Vagina (tissue), 2 donors: Measurements from ENCODE around the gene SORCS2. TPM values are rescaled to one million over a fixed set of nuclear protein-coding genes. Genes with fewer than 3 reads are reported as not detected.

Experiments
- DNase-seq, 2 donors: peaks; one replicate each; pipeline ENCODE4 v3.0.0-alpha.2; 2017; ENCODE audit errors: extremely low spot score in 2 of 2
- H3K27ac ChIP-seq: fragments of 200-600 bp; sonication (generic); one replicate; pipeline ENCODE4 v1.5.1; 2019
- H3K27me3 ChIP-seq: fragments of 200-600 bp; sonication (generic); one replicate; pipeline ENCODE4 v1.5.1; 2019
- H3K36me3 ChIP-seq, 2 donors: fragments of 200-600 bp; sonication (generic); one replicate each; pipeline ENCODE4 v1.5.1; 2017 to 2019
- H3K4me1 ChIP-seq: fragments of 200-600 bp; sonication (generic); one replicate; pipeline ENCODE4 v1.5.1; 2019
- H3K4me3 ChIP-seq, 2 donors: fragments of 200-600 bp; sonication (generic); 1 replicate in 1 of 2; 2 replicates in 1 of 2; pipeline ENCODE4 v1.5.1; 2016 to 2019
- H3K9me3 ChIP-seq: fragments of 200-600 bp; sonication (generic); one replicate; pipeline ENCODE4 v1.5.1; 2019
- POLR2A ChIP-seq, 2 donors: fragments of 450-650 bp; IDR thresholded peaks; one replicate each; pipeline ENCODE4 v1.6.1; 2017; ENCODE audit warnings: antibody characterized with exemption in 2 of 2, mild to moderate bottlenecking in 2 of 2, moderate library complexity in 2 of 2
- POLR2AphosphoS5 ChIP-seq, 2 donors: sonication (generic); formaldehyde crosslinking; IDR thresholded peaks; one replicate each; pipeline ENCODE4 v1.9.0; 2017; ENCODE audit warnings: antibody characterized with exemption in 2 of 2, mild to moderate bottlenecking in 2 of 2, low read depth in 1 of 2; ENCODE audit not compliant: insufficient read depth in 1 of 2
- intact Hi-C: fragments of 100-400 bp; cut with DNase I; formaldehyde crosslinking; loops from one replicate; pipeline ENCODE4 v1.15.1; 2023
- total RNA-seq: library from RNA; depleted of rRNA; stranded (reverse); fragments of >200 nt; gene quantifications from one replicate; pipeline ENCODE4 v1.2.3, GENCODE V29; 2016
- TF ChIP-seq, protein P1 (sequence below), 3 experiments: fragments of 450-650 bp in 2 of 3; fragments of 200-600 bp in 1 of 3; sonication (generic) in 1 of 3; IDR thresholded peaks; one replicate each; pipeline ENCODE4 v1.5.1; 2017 to 2019; ENCODE audit warnings: antibody characterized with exemption in 3 of 3, mild to moderate bottlenecking in 2 of 3, moderate library complexity in 2 of 3

The SORCS2 gene
- total RNA-seq, 1 donor from 2014 or later, result 5.4 TPM

GRCh38 chr4:7268941-7269340 lies 76.6 kb downstream of the SORCS2 start:
- Histone ChIP-seq H3K4me1 (no peaks in the 10 kb centered on the region), H3K9me3 (no peaks in the 10 kb centered on the region), H3K36me3 (no peaks in the 10 kb centered on the region), H3K4me3 (no peak overlapping the region), H3K27me3 (no peaks in the 10 kb centered on the region), H3K27ac (no peak overlapping the region)
- TF ChIP-seq POLR2AphosphoS5 (IDR thresholded peaks at IDR 0.05; ENCODE audit: insufficient read depth in 1 of 2, low read depth in 1 of 2), result no peak
- no peak for TF ChIP-seq POLR2A (IDR thresholded peaks at IDR 0.05)
- TF ChIP-seq, protein P1, sequence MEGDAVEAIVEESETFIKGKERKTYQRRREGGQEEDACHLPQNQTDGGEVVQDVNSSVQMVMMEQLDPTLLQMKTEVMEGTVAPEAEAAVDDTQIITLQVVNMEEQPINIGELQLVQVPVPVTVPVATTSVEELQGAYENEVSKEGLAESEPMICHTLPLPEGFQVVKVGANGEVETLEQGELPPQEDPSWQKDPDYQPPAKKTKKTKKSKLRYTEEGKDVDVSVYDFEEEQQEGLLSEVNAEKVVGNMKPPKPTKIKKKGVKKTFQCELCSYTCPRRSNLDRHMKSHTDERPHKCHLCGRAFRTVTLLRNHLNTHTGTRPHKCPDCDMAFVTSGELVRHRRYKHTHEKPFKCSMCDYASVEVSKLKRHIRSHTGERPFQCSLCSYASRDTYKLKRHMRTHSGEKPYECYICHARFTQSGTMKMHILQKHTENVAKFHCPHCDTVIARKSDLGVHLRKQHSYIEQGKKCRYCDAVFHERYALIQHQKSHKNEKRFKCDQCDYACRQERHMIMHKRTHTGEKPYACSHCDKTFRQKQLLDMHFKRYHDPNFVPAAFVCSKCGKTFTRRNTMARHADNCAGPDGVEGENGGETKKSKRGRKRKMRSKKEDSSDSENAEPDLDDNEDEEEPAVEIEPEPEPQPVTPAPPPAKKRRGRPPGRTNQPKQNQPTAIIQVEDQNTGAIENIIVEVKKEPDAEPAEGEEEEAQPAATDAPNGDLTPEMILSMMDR (IDR thresholded peaks at IDR 0.05), result no peak
- no peak for DNase-seq
- intact Hi-C loops, result no loop called here

- DNase-seq, result no peak
- intact Hi-C loops, result no loop called here
- no peaks in the 10 kb centered on the region for H3K27me3 ChIP-seq
These were observed 77.8 kb downstream of the SORCS2 start for GRCh38 chr4:7270121-7270520.

DNA sequence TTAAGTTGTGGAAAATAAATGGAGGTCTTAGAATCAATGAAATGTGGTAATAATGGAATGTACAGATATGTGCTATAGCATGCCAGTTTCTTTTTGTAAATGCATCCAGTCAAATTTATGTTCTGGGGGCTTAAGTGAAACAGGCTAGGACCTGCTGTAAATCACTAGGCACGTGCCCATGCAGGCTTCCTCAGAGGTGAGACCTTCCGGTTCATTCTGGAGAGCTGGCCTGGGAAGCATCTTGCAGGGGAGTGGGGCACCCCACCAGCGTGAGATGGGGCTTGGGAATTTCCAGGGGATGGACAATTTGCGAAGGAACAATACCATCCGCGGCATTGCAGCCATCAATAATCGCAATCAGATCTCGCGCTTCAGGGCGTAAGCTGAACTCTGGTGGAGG lies 80.1 kb downstream of the SORCS2 start:
- no peak overlapping the region for H3K27ac ChIP-seq

More at GRCh38 chr4:7270121-7270520, 77.8 kb downstream of the SORCS2 start:
- TF ChIP-seq POLR2A (IDR thresholded peaks at IDR 0.05) (no peak), POLR2AphosphoS5 (IDR thresholded peaks at IDR 0.05; ENCODE audit: insufficient read depth in 1 of 2, low read depth in 1 of 2) (no peak)
- TF ChIP-seq, protein P1 (IDR thresholded peaks at IDR 0.05), result no peak
- Histone ChIP-seq H3K9me3 (no peaks in the 10 kb centered on the region), H3K36me3 (no peaks in the 10 kb centered on the region), H3K27ac (no peak overlapping the region), H3K4me3 (no peak overlapping the region), H3K4me1 (no peaks in the 10 kb centered on the region)

DNA sequence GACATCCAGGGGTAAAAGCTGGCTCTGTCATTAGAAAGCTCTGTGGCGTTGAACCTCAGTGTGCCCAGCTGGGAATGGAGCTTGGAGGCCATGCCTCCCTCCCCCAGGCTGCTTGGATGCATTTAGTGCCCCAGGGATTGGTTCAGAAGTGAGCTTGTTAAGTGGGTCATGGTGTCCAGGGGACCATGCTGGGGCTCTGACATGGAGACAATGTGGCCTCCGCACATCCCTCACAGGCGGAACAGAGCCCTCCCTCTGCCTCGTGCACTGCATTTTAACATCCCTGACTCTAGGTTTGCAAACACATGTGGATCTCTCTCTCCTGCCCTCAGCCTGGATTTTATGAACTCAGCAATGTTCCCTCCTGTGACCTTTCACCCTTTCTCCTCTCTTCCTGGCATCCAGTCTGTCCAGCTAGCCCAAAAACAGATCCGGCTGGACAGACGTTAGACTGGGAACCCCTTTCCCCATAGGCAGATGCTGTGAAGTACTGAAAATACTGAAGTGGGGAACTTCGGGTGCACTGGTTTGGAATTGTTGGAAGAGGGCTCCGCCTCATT lies 81.5 kb downstream of the SORCS2 start:
- Histone ChIP-seq H3K4me3 (no peak overlapping the region), H3K27me3 (no peaks in the 10 kb centered on the region), H3K27ac (no peak overlapping the region), H3K36me3 (no peaks in the 10 kb centered on the region), H3K4me1 (no peaks in the 10 kb centered on the region), H3K9me3 (no peaks in the 10 kb centered on the region)
- no peak for DNase-seq
- intact Hi-C loops, result no loop called here
- no peak for TF ChIP-seq POLR2AphosphoS5 (IDR thresholded peaks at IDR 0.05; ENCODE audit: insufficient read depth in 1 of 2, low read depth in 1 of 2)
- TF ChIP-seq POLR2A (IDR thresholded peaks at IDR 0.05), result no peak
- TF ChIP-seq, protein P1 (IDR thresholded peaks at IDR 0.05), result no peak

More for the DNA sequence above, 80.1 kb downstream of the SORCS2 start:
- no peak for DNase-seq
- H3K4me1 ChIP-seq, result no peaks in the 10 kb centered on the region
- H3K9me3 ChIP-seq, result no peaks in the 10 kb centered on the region
- no peak for TF ChIP-seq POLR2AphosphoS5 (IDR thresholded peaks at IDR 0.05; ENCODE audit: insufficient read depth in 1 of 2, low read depth in 1 of 2)
- TF ChIP-seq, protein P1 (IDR thresholded peaks at IDR 0.05), result no peak
- TF ChIP-seq POLR2A (IDR thresholded peaks at IDR 0.05), result no peak
- H3K27me3 ChIP-seq, result no peaks in the 10 kb centered on the region
- no peaks in the 10 kb centered on the region for H3K36me3 ChIP-seq
- intact Hi-C loops, result no loop called here
- no peak overlapping the region for H3K4me3 ChIP-seq

GRCh38 chr4:7275067-7275466 lies 82.7 kb downstream of the SORCS2 start:
- Histone ChIP-seq H3K27ac (no peak overlapping the region), H3K36me3 (no peaks in the 10 kb centered on the region), H3K4me3 (no peak overlapping the region), H3K9me3 (no peaks in the 10 kb centered on the region), H3K27me3 (no peaks in the 10 kb centered on the region), H3K4me1 (no peaks in the 10 kb centered on the region)
- DNase-seq, result no peak
- TF ChIP-seq POLR2AphosphoS5 (IDR thresholded peaks at IDR 0.05; ENCODE audit: insufficient read depth in 1 of 2, low read depth in 1 of 2), result no peak
- TF ChIP-seq, protein P1 (IDR thresholded peaks at IDR 0.05), result no peak
- no peak for TF ChIP-seq POLR2A (IDR thresholded peaks at IDR 0.05)
- intact Hi-C loops, result no loop called here
